ENCODE measurements around the gene C5.

DNA sequence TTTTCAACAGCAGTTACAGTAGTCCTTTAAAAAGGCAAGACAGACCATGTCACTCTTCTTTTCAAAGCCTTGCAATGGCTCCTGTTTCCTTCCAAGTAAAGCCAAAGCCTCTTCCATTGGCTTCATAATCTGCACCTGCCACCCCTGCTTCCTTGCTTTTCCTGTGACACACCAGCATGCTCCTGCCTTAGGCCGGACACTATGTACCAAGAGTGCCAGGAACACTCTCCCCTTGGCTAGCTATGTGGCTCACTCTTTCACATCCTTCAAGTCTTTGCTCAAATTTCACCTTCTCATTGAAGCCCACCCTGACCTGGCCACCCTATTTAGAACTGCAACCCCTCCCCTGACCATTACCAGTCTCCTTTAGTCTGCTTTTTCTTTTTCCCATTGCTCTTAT lies 101.3 kb downstream of the C5 start:
- TF ChIP-seq TAF1 (IDR thresholded peaks at IDR 0.05; ENCODE audit: low read depth, low read length) (no peak), PAX5 (IDR thresholded peaks at IDR 0.05; ENCODE audit: insufficient read depth, low read length, severe bottlenecking) (no peak), POLR2A (IDR thresholded peaks at IDR 0.05; ENCODE audit: low read depth, low read length) (no peak), POLR2AphosphoS5 (IDR thresholded peaks at IDR 0.05; ENCODE audit: low read depth, low read length) (no peak)
